ENCODE data around the gene SLC25A27.

SLC25A27 gene

GRCh38 chr6:46704562-46704961 lies 51.8 kb downstream of the SLC25A27 start:
- Histone ChIP-seq H3K23ac (ENCODE audit: low read length in 2 of 2) (no peak overlapping the region), H3K9ac (ENCODE audit: low read length) (no peak overlapping the region)
- 37% methylated on average over 2 of the region's 3 CpGs for WGBS

DNA sequence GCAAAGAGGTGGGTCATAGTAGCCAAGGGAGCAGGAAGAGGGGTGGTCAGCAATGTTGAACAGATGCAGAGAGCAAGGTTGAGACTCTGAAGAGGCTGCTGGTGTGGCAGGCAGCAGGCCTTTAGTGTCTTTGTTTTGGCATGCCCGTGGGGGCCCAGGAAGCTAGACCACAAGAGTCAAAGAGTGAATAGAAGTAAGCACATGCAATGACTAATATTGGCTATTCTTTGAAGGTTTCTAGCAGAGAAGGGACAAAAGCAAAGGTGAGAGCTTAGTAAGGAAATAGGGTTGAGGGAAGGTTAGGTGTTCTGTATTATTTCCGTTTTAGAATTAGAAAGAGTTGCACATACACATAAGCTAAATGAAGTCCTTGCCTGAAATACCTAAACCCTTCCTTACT lies 53.7 kb downstream of the SLC25A27 start:
- no peak overlapping the region for H2BK15ac ChIP-seq (ENCODE audit: low read depth, poor library complexity, severe bottlenecking)
- no peak overlapping the region for H3K27ac ChIP-seq (ENCODE audit: low read length, poor library complexity, severe bottlenecking)
- no peak overlapping the region for H3K9ac ChIP-seq (ENCODE audit: low read length)
- H3K27me3 ChIP-seq (ENCODE audit: control insufficient read depth in 1 of 2, insufficient read depth in 1 of 2, low read length in 2 of 2) = peaks cover 0 to 4% of the 10 kb centered on the region in 2 experiments
- H3K36me3 ChIP-seq (ENCODE audit: control insufficient read depth in 1 of 2, insufficient read depth in 2 of 2, low read depth in 1 of 2, low read length in 2 of 2) = no peaks in the 10 kb centered on the region
- DNase-seq = no peak
- no peak overlapping the region for H2BK12ac ChIP-seq (ENCODE audit: low read length in 2 of 2)
- H2BK5ac ChIP-seq (ENCODE audit: low read depth, low read length, poor library complexity, severe bottlenecking) = no peak overlapping the region
- no peak overlapping the region for H4K8ac ChIP-seq (ENCODE audit: low read length)
- H4K91ac ChIP-seq (ENCODE audit: low read length) = no peak overlapping the region
- H3K4me3 ChIP-seq (ENCODE audit: insufficient read depth in 1 of 2, low read depth in 1 of 2, low read length in 2 of 2) = no peak overlapping the region
- no peaks in the 10 kb centered on the region for H3K4me1 ChIP-seq (ENCODE audit: control insufficient read depth, insufficient read depth, low read depth, low read length)
- H3K4me2 ChIP-seq (ENCODE audit: low read length, poor library complexity, severe bottlenecking) = no peak overlapping the region
- 81% methylated on average over 2 of the region's 2 CpGs for WGBS
- H3K79me1 ChIP-seq (replicated peaks; ENCODE audit: low read length, poor library complexity, severe bottlenecking) = no peaks in the 10 kb centered on the region
- H3K14ac ChIP-seq (ENCODE audit: low read length in 2 of 2) = no peak overlapping the region
- H2AFZ ChIP-seq (ENCODE audit: low read depth, low read length) = no peak overlapping the region
- H2AK5ac ChIP-seq (ENCODE audit: low read length, severe bottlenecking) = no peak overlapping the region
- H2BK120ac ChIP-seq (ENCODE audit: low read depth, low read length) = no peak overlapping the region
- H3K4ac ChIP-seq (ENCODE audit: low read depth in 1 of 2, low read length in 2 of 2) = no peak overlapping the region
- H3K23ac ChIP-seq (ENCODE audit: low read length in 2 of 2) = no peak overlapping the region
- H3K18ac ChIP-seq (ENCODE audit: low read depth in 1 of 2, low read length in 2 of 2) = no peak overlapping the region
- H3K9me3 ChIP-seq (ENCODE audit: control insufficient read depth, low read length) = no peaks in the 10 kb centered on the region

More at GRCh38 chr6:46704562-46704961, 51.8 kb downstream of the SLC25A27 start:
- Histone ChIP-seq H2AK5ac (ENCODE audit: low read length, severe bottlenecking) (no peak overlapping the region), H3K4me2 (ENCODE audit: low read length, poor library complexity, severe bottlenecking) (no peak overlapping the region), H3K4ac (ENCODE audit: low read depth in 1 of 2, low read length in 2 of 2) (no peak overlapping the region), H3K4me1 (ENCODE audit: control insufficient read depth, insufficient read depth, low read depth, low read length) (no peaks in the 10 kb centered on the region), H2BK12ac (ENCODE audit: low read length in 2 of 2) (no peak overlapping the region), H2AFZ (ENCODE audit: low read depth, low read length) (no peak overlapping the region), H3K27me3 (ENCODE audit: control insufficient read depth in 1 of 2, insufficient read depth in 1 of 2, low read length in 2 of 2) (no peaks in the 10 kb centered on the region), H2BK5ac (ENCODE audit: low read depth, low read length, poor library complexity, severe bottlenecking) (no peak overlapping the region), H3K36me3 (ENCODE audit: control insufficient read depth in 1 of 2, insufficient read depth in 2 of 2, low read depth in 1 of 2, low read length in 2 of 2) (no peaks in the 10 kb centered on the region), H3K4me3 (ENCODE audit: insufficient read depth in 1 of 2, low read depth in 1 of 2, low read length in 2 of 2) (no peak overlapping the region), H3K79me1 (replicated peaks; ENCODE audit: low read length, poor library complexity, severe bottlenecking) (no peaks in the 10 kb centered on the region), H4K91ac (ENCODE audit: low read length) (no peak overlapping the region), H2BK120ac (ENCODE audit: low read depth, low read length) (no peak overlapping the region), H4K8ac (ENCODE audit: low read length) (no peak overlapping the region), H3K9me3 (ENCODE audit: control insufficient read depth, low read length) (no peaks in the 10 kb centered on the region), H2BK15ac (ENCODE audit: low read depth, poor library complexity, severe bottlenecking) (no peak overlapping the region), H3K18ac (ENCODE audit: low read depth in 1 of 2, low read length in 2 of 2) (no peak overlapping the region), H3K14ac (ENCODE audit: low read length in 2 of 2) (no peak overlapping the region), H3K27ac (ENCODE audit: low read length, poor library complexity, severe bottlenecking) (no peak overlapping the region)
- no peak for DNase-seq

GRCh38 chr6:46711491-46711890 lies 58.7 kb downstream of the SLC25A27 start:
- H4K91ac ChIP-seq (ENCODE audit: low read length) = no peak overlapping the region
- no peak overlapping the region for H3K4ac ChIP-seq (ENCODE audit: low read depth in 1 of 2, low read length in 2 of 2)
- no peak overlapping the region for H2AFZ ChIP-seq (ENCODE audit: low read depth, low read length)
- H2BK5ac ChIP-seq (ENCODE audit: low read depth, low read length, poor library complexity, severe bottlenecking) = no peak overlapping the region
- no peak for DNase-seq
- no peak overlapping the region for H3K18ac ChIP-seq (ENCODE audit: low read depth in 1 of 2, low read length in 2 of 2)
- no peak overlapping the region for H2AK5ac ChIP-seq (ENCODE audit: low read length, severe bottlenecking)
- H3K79me1 ChIP-seq (replicated peaks; ENCODE audit: low read length, poor library complexity, severe bottlenecking) = no peaks in the 10 kb centered on the region
- no peak overlapping the region for H3K23ac ChIP-seq (ENCODE audit: low read length in 2 of 2)
- WGBS = no CpG with 5 or more reads among the region's 1 CpG
- no peak overlapping the region for H3K14ac ChIP-seq (ENCODE audit: low read length in 2 of 2)
- H3K36me3 ChIP-seq (ENCODE audit: control insufficient read depth in 1 of 2, insufficient read depth in 2 of 2, low read depth in 1 of 2, low read length in 2 of 2) = no peaks in the 10 kb centered on the region
- H2BK12ac ChIP-seq (ENCODE audit: low read length in 2 of 2) = no peak overlapping the region
- H3K27me3 ChIP-seq (ENCODE audit: control insufficient read depth in 1 of 2, insufficient read depth in 1 of 2, low read length in 2 of 2) = peaks cover 0 to 4% of the 10 kb centered on the region in 2 experiments
- no peak overlapping the region for H4K8ac ChIP-seq (ENCODE audit: low read length)
- no peak overlapping the region for H3K27ac ChIP-seq (ENCODE audit: low read length, poor library complexity, severe bottlenecking)
- H3K4me1 ChIP-seq (ENCODE audit: control insufficient read depth, insufficient read depth, low read depth, low read length) = no peaks in the 10 kb centered on the region
- H3K4me3 ChIP-seq (ENCODE audit: insufficient read depth in 1 of 2, low read depth in 1 of 2, low read length in 2 of 2) = no peak overlapping the region
- no peaks in the 10 kb centered on the region for H3K9me3 ChIP-seq (ENCODE audit: control insufficient read depth, low read length)
- H3K4me2 ChIP-seq (ENCODE audit: low read length, poor library complexity, severe bottlenecking) = no peak overlapping the region
- no peak overlapping the region for H3K9ac ChIP-seq (ENCODE audit: low read length)
- no peak overlapping the region for H2BK15ac ChIP-seq (ENCODE audit: low read depth, poor library complexity, severe bottlenecking)
- no peak overlapping the region for H2BK120ac ChIP-seq (ENCODE audit: low read depth, low read length)

- no peaks in the 10 kb centered on the region for H3K36me3 ChIP-seq (ENCODE audit: control insufficient read depth in 1 of 2, insufficient read depth in 2 of 2, low read depth in 1 of 2, low read length in 2 of 2)
- H3K4ac ChIP-seq (ENCODE audit: low read depth in 1 of 2, low read length in 2 of 2) = no peak overlapping the region
- no peak overlapping the region for H2BK12ac ChIP-seq (ENCODE audit: low read length in 2 of 2)
- no peak for DNase-seq
- no peak overlapping the region for H3K27ac ChIP-seq (ENCODE audit: low read length, poor library complexity, severe bottlenecking)
- H3K4me2 ChIP-seq (ENCODE audit: low read length, poor library complexity, severe bottlenecking) = no peak overlapping the region
- no peaks in the 10 kb centered on the region for H3K9me3 ChIP-seq (ENCODE audit: control insufficient read depth, low read length)
- H2BK120ac ChIP-seq (ENCODE audit: low read depth, low read length) = no peak overlapping the region
- H4K8ac ChIP-seq (ENCODE audit: low read length) = no peak overlapping the region
- H3K27me3 ChIP-seq (ENCODE audit: control insufficient read depth in 1 of 2, insufficient read depth in 1 of 2, low read length in 2 of 2) = peaks cover 0 to 9% of the 10 kb centered on the region in 2 experiments
- no peak overlapping the region for H3K23ac ChIP-seq (ENCODE audit: low read length in 2 of 2)
- H3K14ac ChIP-seq (ENCODE audit: low read length in 2 of 2) = no peak overlapping the region
- H2AK5ac ChIP-seq (ENCODE audit: low read length, severe bottlenecking) = no peak overlapping the region
- H2AFZ ChIP-seq (ENCODE audit: low read depth, low read length) = no peak overlapping the region
- H3K79me1 ChIP-seq (replicated peaks; ENCODE audit: low read length, poor library complexity, severe bottlenecking) = no peaks in the 10 kb centered on the region
- no peak overlapping the region for H3K9ac ChIP-seq (ENCODE audit: low read length)
- H3K4me3 ChIP-seq (ENCODE audit: insufficient read depth in 1 of 2, low read depth in 1 of 2, low read length in 2 of 2) = no peak overlapping the region
- no peak overlapping the region for H4K91ac ChIP-seq (ENCODE audit: low read length)
- no peaks in the 10 kb centered on the region for H3K4me1 ChIP-seq (ENCODE audit: control insufficient read depth, insufficient read depth, low read depth, low read length)
- H3K18ac ChIP-seq (ENCODE audit: low read depth in 1 of 2, low read length in 2 of 2) = no peak overlapping the region
- H2BK15ac ChIP-seq (ENCODE audit: low read depth, poor library complexity, severe bottlenecking) = no peak overlapping the region
- no peak overlapping the region for H2BK5ac ChIP-seq (ENCODE audit: low read depth, low read length, poor library complexity, severe bottlenecking)
Observed at GRCh38 chr6:46715141-46715540, 62.4 kb downstream of the SLC25A27 start.
